WTC11 (cell line): ENCODE results near the gene SLC25A41. TPM values are rescaled to one million over a fixed set of nuclear protein-coding genes. Genes with fewer than 3 reads are reported as not detected.

ENCODE experiments used
- AR ChIP-seq: fragments of 250-450 bp; sonication (Bioruptor Pico); IDR thresholded peaks from 2 replicates; pipeline ENCODE4 v1.9.0; 2021; ENCODE audit warnings: mild to moderate bottlenecking
- ARID4B ChIP-seq: sonication (generic); formaldehyde crosslinking; IDR thresholded peaks from 2 replicates; pipeline ENCODE4 v1.8.0; 2023; ENCODE audit warnings: missing genetic modification reagents, mild to moderate bottlenecking, borderline replicate concordance
- CREM ChIP-seq: sonication (generic); formaldehyde crosslinking; IDR thresholded peaks from 2 replicates; pipeline ENCODE4 v1.8.1; 2022; ENCODE audit warnings: mild to moderate bottlenecking, missing genetic modification reagents, moderate library complexity
- E2F4 ChIP-seq: sonication (generic); formaldehyde crosslinking; IDR thresholded peaks from 2 replicates; pipeline ENCODE4 v1.8.1; 2022; ENCODE audit warnings: low read depth, mild to moderate bottlenecking, moderate library complexity, missing genetic modification reagents, borderline replicate concordance
- EMX1 ChIP-seq: fragments of 250-450 bp; sonication (Bioruptor Pico); IDR thresholded peaks from 2 replicates; pipeline ENCODE4 v1.8.0; 2021; ENCODE audit warnings: mild to moderate bottlenecking
- ERG ChIP-seq: fragments of 250-450 bp; sonication (Bioruptor Pico); IDR thresholded peaks from 2 replicates; pipeline ENCODE4 v1.8.0; 2021; ENCODE audit warnings: mild to moderate bottlenecking
- FOXJ3 ChIP-seq: sonication (generic); formaldehyde crosslinking; IDR thresholded peaks from 2 replicates; pipeline ENCODE4 v1.9.0; 2021; ENCODE audit warnings: missing genetic modification reagents, mild to moderate bottlenecking, borderline replicate concordance
- FOXP1 ChIP-seq: sonication (generic); formaldehyde crosslinking; IDR thresholded peaks from 2 replicates; pipeline ENCODE4 v1.8.0; 2022; ENCODE audit warnings: missing genetic modification reagents, mild to moderate bottlenecking, moderate library complexity, borderline replicate concordance
- GTF2I ChIP-seq: fragments of 250-450 bp; sonication (Bioruptor Pico); conservative IDR thresholded peaks from 2 replicates; pipeline ENCODE4 v1.4.0; 2021; ENCODE audit warnings: mild to moderate bottlenecking
- IRF2 ChIP-seq: sonication (generic); formaldehyde crosslinking; IDR thresholded peaks from 2 replicates; pipeline ENCODE4 v1.8.0; 2022; ENCODE audit warnings: low read depth, missing genetic modification reagents, borderline replicate concordance
- MXD4 ChIP-seq: fragments of 250-450 bp; sonication (Bioruptor Pico); IDR thresholded peaks from 2 replicates; pipeline ENCODE4 v1.8.0; 2021; ENCODE audit warnings: mild to moderate bottlenecking, moderate library complexity, borderline replicate concordance
- NFE2L1 ChIP-seq: sonication (generic); formaldehyde crosslinking; IDR thresholded peaks from 2 replicates; pipeline ENCODE4 v1.8.1; 2023; ENCODE audit warnings: missing genetic modification reagents
- NR1H2 ChIP-seq: sonication (generic); formaldehyde crosslinking; IDR thresholded peaks from 2 replicates; pipeline ENCODE4 v1.9.0; 2021; ENCODE audit warnings: mild to moderate bottlenecking, moderate library complexity, missing genetic modification reagents
- NR2C2 ChIP-seq: sonication (generic); formaldehyde crosslinking; IDR thresholded peaks from 2 replicates; pipeline ENCODE4 v1.8.0; 2022; ENCODE audit warnings: mild to moderate bottlenecking, missing genetic modification reagents
- PRDM15 ChIP-seq: sonication (generic); formaldehyde crosslinking; IDR thresholded peaks from 2 replicates; pipeline ENCODE4 v1.8.0; 2022; ENCODE audit warnings: missing genetic modification reagents
- PRRX2 ChIP-seq: fragments of 250-450 bp; sonication (Bioruptor Pico); IDR thresholded peaks from 2 replicates; pipeline ENCODE4 v1.8.0; 2021; ENCODE audit warnings: mild to moderate bottlenecking
- SMAD4 ChIP-seq: sonication (generic); formaldehyde crosslinking; IDR thresholded peaks from 2 replicates; pipeline ENCODE4 v1.8.0; 2022; ENCODE audit warnings: mild to moderate bottlenecking, missing genetic modification reagents
- SP1 ChIP-seq: sonication (generic); formaldehyde crosslinking; conservative IDR thresholded peaks from 2 replicates; pipeline ENCODE4 v1.8.1; 2022; ENCODE audit warnings: missing genetic modification reagents
- TEAD1 ChIP-seq: sonication (generic); formaldehyde crosslinking; IDR thresholded peaks from 2 replicates; pipeline ENCODE4 v1.8.0; 2022; ENCODE audit warnings: mild to moderate bottlenecking, missing genetic modification reagents
- USF2 ChIP-seq: sonication (generic); formaldehyde crosslinking; IDR thresholded peaks from 2 replicates; pipeline ENCODE4 v1.8.1; 2023; ENCODE audit warnings: mild to moderate bottlenecking, missing genetic modification reagents, moderate library complexity
- ZBTB21 ChIP-seq: sonication (generic); formaldehyde crosslinking; IDR thresholded peaks from 2 replicates; pipeline ENCODE4 v1.8.1; 2023; ENCODE audit warnings: mild to moderate bottlenecking, missing genetic modification reagents, borderline replicate concordance
- ZNF416 ChIP-seq: fragments of 250-450 bp; sonication (Bioruptor Pico); IDR thresholded peaks from 2 replicates; pipeline ENCODE4 v1.9.0; 2021; ENCODE audit warnings: mild to moderate bottlenecking, inconsistent platforms
- ZSCAN18 ChIP-seq: fragments of 250-450 bp; sonication (Bioruptor Pico); IDR thresholded peaks from 2 replicates; pipeline ENCODE4 v2.1.2; 2022; ENCODE audit warnings: mild to moderate bottlenecking, moderate library complexity
- total RNA-seq: library from RNA; stranded (reverse); gene quantifications from 3 replicates; pipeline ENCODE4 v1.2.3, GENCODE V29; 2021

SLC25A41 gene
- total RNA-seq, 1 experiment from 2014 or later: 0.35 TPM

GRCh38 chr19:6424939-6425731, 8.4 kb downstream of the SLC25A41 start (continued):
- TF ChIP-seq ERG (CRISPR knock-in tag): no peak
- TF ChIP-seq GTF2I (CRISPR knock-in tag): no peak
- no peak for TF ChIP-seq ZNF416 (CRISPR knock-in tag)
- peak; percentile 64; the same call in 1 of the 2 replicates for TF ChIP-seq PRDM15 (CRISPR knock-in tag)
- TF ChIP-seq CREM (CRISPR knock-in tag): no peak
- peak; percentile 97 for TF ChIP-seq TEAD1 (CRISPR knock-in tag)
- TF ChIP-seq USF2 (CRISPR knock-in tag): peak; percentile 94
- no peak for TF ChIP-seq MXD4 (CRISPR knock-in tag)
- TF ChIP-seq NR2C2 (CRISPR knock-in tag): peak; percentile 89
- peak; percentile 76; the same call in 1 of the 2 replicates for TF ChIP-seq E2F4 (CRISPR knock-in tag)
- TF ChIP-seq EMX1: no peak
- TF ChIP-seq FOXP1: peak; percentile 98
- no peak for TF ChIP-seq PRRX2
- TF ChIP-seq ZSCAN18 (CRISPR knock-in tag): no peak
- TF ChIP-seq IRF2 (CRISPR knock-in tag): 0 out of 2 replicates have a peak, but pooled peaks have one; percentile 74
- TF ChIP-seq ARID4B (CRISPR knock-in tag): peak; percentile 97
- TF ChIP-seq FOXJ3 (CRISPR knock-in tag): no peak
- TF ChIP-seq AR: no peak
- TF ChIP-seq NFE2L1: peak; percentile 96
- TF ChIP-seq SMAD4 (CRISPR knock-in tag): peak; percentile 90
- TF ChIP-seq SP1 (CRISPR knock-in tag): peak; percentile 84; the same call in 1 of the 2 replicates
- TF ChIP-seq NR1H2 (CRISPR knock-in tag): peak; percentile 76; the same call in 1 of the 2 replicates
- no peak; the same call in 1 of the 2 replicates for TF ChIP-seq ZBTB21 (CRISPR knock-in tag)
